Activated T-cell treated with anti-CD3 and anti-CD28 coated beads, Interleukin-2, amount 50 U/mL, for 4 hours (primary cell): ENCODE measurements around the gene KPNA5. TPM values are rescaled to one million over a fixed set of nuclear protein-coding genes. Genes with fewer than 3 reads are reported as not detected.
"Not testable (repeated sequence)": the region's sequence is repeated elsewhere in the genome, so short reads cannot be mapped to it uniquely, and the experiment has no call there.

Experiments used
- ATAC-seq, 2 donors: fragments of 200-7000 bp; cut with Tn5 transposase; one replicate each; pipeline ENCODE4 v1.10.0; 2021
- DNase-seq: peaks from one replicate; pipeline ENCODE4 v3.0.0-alpha.2; 2020
- H3K27me3 Mint-ChIP-seq: one replicate; pipeline ENCODE4 v1.8.0; 2021; ENCODE audit warnings: low read depth, mixed read lengths
- H3K36me3 Mint-ChIP-seq: one replicate; pipeline ENCODE4 v1.8.0; 2022; ENCODE audit warnings: mixed read lengths; ENCODE audit not compliant: insufficient read depth
- H3K4me1 Mint-ChIP-seq: one replicate; pipeline ENCODE4 v1.8.0; 2021; ENCODE audit warnings: low read depth, mixed read lengths
- H3K4me3 Mint-ChIP-seq: one replicate; pipeline ENCODE4 v1.8.0; 2021; ENCODE audit warnings: mild to moderate bottlenecking, moderate library complexity, mixed read lengths
- H3K9me3 Mint-ChIP-seq: one replicate; pipeline ENCODE4 v1.8.0; 2021; ENCODE audit warnings: mixed read lengths
- total RNA-seq, 3 donors: library from RNA; stranded (reverse); gene quantifications; one replicate each; pipeline ENCODE4 v1.2.1, GENCODE V29; 2021

Gene KPNA5
- total RNA-seq, 3 donors from 2014 or later = 10.8 to 18.0 (median 12.7) TPM

- Mint-ChIP-seq H3K4me3 (peak overlapping the region; percentile 97), H3K27me3 (no peaks in the 10 kb centered on the region), H3K4me1 (peaks cover 53% of the 10 kb centered on the region), H3K9me3 (no peaks in the 10 kb centered on the region), H3K36me3 (peaks cover 19% of the 10 kb centered on the region)
- ATAC-seq = no peak
- peak; percentile 28 for DNase-seq
These were observed 1.3 kb downstream of the KPNA5 start for GRCh38 chr6:116682334-116682712.

GRCh38 chr6:116685437-116685993 lies 4.5 kb downstream of the KPNA5 start:
- no peak for DNase-seq
- peaks cover 22% of the 10 kb centered on the region for H3K36me3 Mint-ChIP-seq
- ATAC-seq = no peak
- H3K27me3 Mint-ChIP-seq = no peaks in the 10 kb centered on the region
- H3K4me3 Mint-ChIP-seq = no peak overlapping the region
- H3K9me3 Mint-ChIP-seq = no peaks in the 10 kb centered on the region
- H3K4me1 Mint-ChIP-seq = peaks cover 55% of the 10 kb centered on the region

- H3K4me3 Mint-ChIP-seq, ATAC-seq: not testable (repeated sequence)
These were observed 5.6 kb downstream of the KPNA5 start for GRCh38 chr6:116686475-116687101.

GRCh38 chr6:116691154-116691553 lies 10.1 kb downstream of the KPNA5 start:
- Mint-ChIP-seq H3K4me1 (peaks cover 50% of the 10 kb centered on the region), H3K36me3 (peaks cover 23% of the 10 kb centered on the region), H3K27me3 (no peaks in the 10 kb centered on the region), H3K9me3 (no peaks in the 10 kb centered on the region), H3K4me3 (no peak overlapping the region)
- ATAC-seq (no peak), DNase-seq (no peak)

More at GRCh38 chr6:116686475-116687101, 5.6 kb downstream of the KPNA5 start:
- Mint-ChIP-seq H3K4me1 (peaks cover 53% of the 10 kb centered on the region), H3K36me3 (peaks cover 24% of the 10 kb centered on the region)
- H3K9me3 Mint-ChIP-seq, H3K27me3 Mint-ChIP-seq, DNase-seq: not testable (repeated sequence)

- ATAC-seq, H3K27me3 Mint-ChIP-seq, DNase-seq, H3K9me3 Mint-ChIP-seq, H3K4me3 Mint-ChIP-seq: not testable (repeated sequence)
- peaks cover 44% of the 10 kb centered on the region for H3K4me1 Mint-ChIP-seq
- peaks cover 22% of the 10 kb centered on the region for H3K36me3 Mint-ChIP-seq
These were observed 11.9 kb downstream of the KPNA5 start for GRCh38 chr6:116692873-116693272.

GRCh38 chr6:116693275-116693674 lies 12.3 kb downstream of the KPNA5 start:
- peaks cover 41% of the 10 kb centered on the region for H3K4me1 Mint-ChIP-seq
- not testable (repeated sequence) for DNase-seq, H3K9me3 Mint-ChIP-seq, H3K4me3 Mint-ChIP-seq, ATAC-seq, H3K27me3 Mint-ChIP-seq
- peaks cover 22% of the 10 kb centered on the region for H3K36me3 Mint-ChIP-seq

GRCh38 chr6:116695401-116695800 lies 14.4 kb downstream of the KPNA5 start:
- H3K27me3 Mint-ChIP-seq = no peaks in the 10 kb centered on the region
- DNase-seq (no peak), ATAC-seq (peak; percentile 61 to 74)
- H3K4me3 Mint-ChIP-seq = no peak overlapping the region
- H3K4me1 Mint-ChIP-seq = peaks cover 41% of the 10 kb centered on the region
- H3K9me3 Mint-ChIP-seq = no peaks in the 10 kb centered on the region
- peaks cover 29% of the 10 kb centered on the region for H3K36me3 Mint-ChIP-seq

GRCh38 chr6:116697480-116697879 lies 16.5 kb downstream of the KPNA5 start:
- H3K27me3 Mint-ChIP-seq = no peaks in the 10 kb centered on the region
- H3K4me3 Mint-ChIP-seq = no peak overlapping the region
- peaks cover 40% of the 10 kb centered on the region for H3K4me1 Mint-ChIP-seq
- H3K36me3 Mint-ChIP-seq = peaks cover 32% of the 10 kb centered on the region
- DNase-seq (no peak), ATAC-seq (no peak)
- H3K9me3 Mint-ChIP-seq = no peaks in the 10 kb centered on the region

GRCh38 chr6:116703888-116704287 lies 22.9 kb downstream of the KPNA5 start:
- H3K4me3 Mint-ChIP-seq, DNase-seq, H3K27me3 Mint-ChIP-seq, ATAC-seq, H3K4me1 Mint-ChIP-seq, H3K9me3 Mint-ChIP-seq: not testable (repeated sequence)
- peaks cover 25% of the 10 kb centered on the region for H3K36me3 Mint-ChIP-seq

- DNase-seq (no peak), ATAC-seq (no peak)
- H3K27me3 Mint-ChIP-seq = no peaks in the 10 kb centered on the region
- H3K36me3 Mint-ChIP-seq = peaks cover 16% of the 10 kb centered on the region
- no peak overlapping the region for H3K4me3 Mint-ChIP-seq
- peaks cover 1% of the 10 kb centered on the region for H3K4me1 Mint-ChIP-seq
- H3K9me3 Mint-ChIP-seq = no peaks in the 10 kb centered on the region
These were observed 24.9 kb downstream of the KPNA5 start for GRCh38 chr6:116705917-116706316.

GRCh38 chr6:116714296-116714695 lies 33.3 kb downstream of the KPNA5 start:
- ATAC-seq (no peak), DNase-seq (no peak)
- Mint-ChIP-seq H3K36me3 (peaks cover 44% of the 10 kb centered on the region), H3K4me3 (no peak overlapping the region), H3K4me1 (peaks cover 7% of the 10 kb centered on the region), H3K9me3 (no peaks in the 10 kb centered on the region), H3K27me3 (no peaks in the 10 kb centered on the region)

- DNase-seq = no peak
- Mint-ChIP-seq H3K9me3 (no peaks in the 10 kb centered on the region), H3K36me3 (peaks cover 46% of the 10 kb centered on the region), H3K4me1 (peaks cover 7% of the 10 kb centered on the region), H3K4me3 (no peak overlapping the region), H3K27me3 (no peaks in the 10 kb centered on the region)
- ATAC-seq = no peak
These were observed 33.8 kb downstream of the KPNA5 start for GRCh38 chr6:116714761-116715160.

- no peaks in the 10 kb centered on the region for H3K9me3 Mint-ChIP-seq
- peaks cover 59% of the 10 kb centered on the region for H3K36me3 Mint-ChIP-seq
- no peak overlapping the region for H3K4me3 Mint-ChIP-seq
- no peaks in the 10 kb centered on the region for H3K4me1 Mint-ChIP-seq
- ATAC-seq (no peak), DNase-seq (no peak)
- no peaks in the 10 kb centered on the region for H3K27me3 Mint-ChIP-seq
These were observed 45.9 kb downstream of the KPNA5 start for GRCh38 chr6:116726947-116727346.

- peaks cover 7% of the 10 kb centered on the region for H3K9me3 Mint-ChIP-seq
- ATAC-seq (no peak), DNase-seq (no peak)
- H3K36me3 Mint-ChIP-seq = peaks cover 55% of the 10 kb centered on the region
- no peaks in the 10 kb centered on the region for H3K4me1 Mint-ChIP-seq
- H3K4me3 Mint-ChIP-seq = no peak overlapping the region
- no peaks in the 10 kb centered on the region for H3K27me3 Mint-ChIP-seq
These were observed 49.5 kb downstream of the KPNA5 start for GRCh38 chr6:116730513-116730912.

GRCh38 chr6:116737004-116737403 lies 56.0 kb downstream of the KPNA5 start:
- Mint-ChIP-seq H3K4me1 (no peaks in the 10 kb centered on the region), H3K9me3 (peaks cover 39% of the 10 kb centered on the region), H3K36me3 (peaks cover 37% of the 10 kb centered on the region), H3K4me3 (no peak overlapping the region), H3K27me3 (no peaks in the 10 kb centered on the region)
- DNase-seq = no peak
- ATAC-seq = no peak
